ENCODE results near the gene GRHL3.

Gene GRHL3

DNA sequence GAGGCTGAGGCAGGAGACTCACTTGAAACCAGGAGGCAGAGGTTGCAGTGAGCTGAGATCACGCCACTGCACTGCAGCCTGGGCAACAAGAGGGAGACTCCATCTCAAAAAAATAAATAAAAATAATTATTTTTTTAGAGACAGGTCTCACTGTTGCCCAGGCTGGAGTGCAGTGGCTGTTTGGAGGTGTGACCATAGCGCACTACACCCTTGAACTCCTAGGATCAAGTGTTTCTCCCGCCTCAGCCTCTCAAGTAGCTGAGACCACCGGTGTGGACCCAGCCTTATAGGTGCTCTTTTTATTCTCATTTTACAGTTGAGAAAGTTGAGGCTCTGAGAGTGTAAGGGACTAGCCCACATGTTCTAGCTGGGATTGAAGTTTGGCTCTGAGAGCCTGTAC, 15.6 kb upstream of the GRHL3 start:
- H3K27me3 ChIP-seq (ENCODE audit: insufficient read depth, low read length), result no peaks in the 10 kb centered on the region; the same call in 1 of the 2 replicates
- no peaks in the 10 kb centered on the region for H3K4me1 ChIP-seq (ENCODE audit: insufficient read depth, low read length, severe bottlenecking)
- H3K9me3 ChIP-seq (ENCODE audit: low read length), result no peaks in the 10 kb centered on the region
- no peak overlapping the region for H3K9ac ChIP-seq (ENCODE audit: low read length)
- H3F3A ChIP-seq (ENCODE audit: insufficient read depth, low read length), result no peaks in the 10 kb centered on the region
- no peak overlapping the region for H3K4me3 ChIP-seq (ENCODE audit: low read depth, low read length, poor library complexity, severe bottlenecking)
- no peak overlapping the region for H3K27ac ChIP-seq (ENCODE audit: low read depth, low read length, poor library complexity, severe bottlenecking)
- H3K36me3 ChIP-seq (ENCODE audit: insufficient read depth, low read length), result no peaks in the 10 kb centered on the region
- no peaks in the 10 kb centered on the region for H3K79me2 ChIP-seq (ENCODE audit: insufficient read depth, low read length)
- TF ChIP-seq, protein P1, sequence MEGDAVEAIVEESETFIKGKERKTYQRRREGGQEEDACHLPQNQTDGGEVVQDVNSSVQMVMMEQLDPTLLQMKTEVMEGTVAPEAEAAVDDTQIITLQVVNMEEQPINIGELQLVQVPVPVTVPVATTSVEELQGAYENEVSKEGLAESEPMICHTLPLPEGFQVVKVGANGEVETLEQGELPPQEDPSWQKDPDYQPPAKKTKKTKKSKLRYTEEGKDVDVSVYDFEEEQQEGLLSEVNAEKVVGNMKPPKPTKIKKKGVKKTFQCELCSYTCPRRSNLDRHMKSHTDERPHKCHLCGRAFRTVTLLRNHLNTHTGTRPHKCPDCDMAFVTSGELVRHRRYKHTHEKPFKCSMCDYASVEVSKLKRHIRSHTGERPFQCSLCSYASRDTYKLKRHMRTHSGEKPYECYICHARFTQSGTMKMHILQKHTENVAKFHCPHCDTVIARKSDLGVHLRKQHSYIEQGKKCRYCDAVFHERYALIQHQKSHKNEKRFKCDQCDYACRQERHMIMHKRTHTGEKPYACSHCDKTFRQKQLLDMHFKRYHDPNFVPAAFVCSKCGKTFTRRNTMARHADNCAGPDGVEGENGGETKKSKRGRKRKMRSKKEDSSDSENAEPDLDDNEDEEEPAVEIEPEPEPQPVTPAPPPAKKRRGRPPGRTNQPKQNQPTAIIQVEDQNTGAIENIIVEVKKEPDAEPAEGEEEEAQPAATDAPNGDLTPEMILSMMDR (IDR thresholded peaks at IDR 0.05; ENCODE audit: low read length), result no peak
- no peak for TF ChIP-seq EZH2 (IDR thresholded peaks at IDR 0.05; ENCODE audit: borderline replicate concordance, low read length)
- H3K4me2 ChIP-seq (ENCODE audit: low read length), result no peak overlapping the region
- H4K20me1 ChIP-seq (ENCODE audit: insufficient read depth, low read length), result no peaks in the 10 kb centered on the region
- no peaks in the 10 kb centered on the region for H3K9me2 ChIP-seq (ENCODE audit: low read depth, low read length)
- no peak overlapping the region for H2AFZ ChIP-seq (ENCODE audit: low read length)

DNA sequence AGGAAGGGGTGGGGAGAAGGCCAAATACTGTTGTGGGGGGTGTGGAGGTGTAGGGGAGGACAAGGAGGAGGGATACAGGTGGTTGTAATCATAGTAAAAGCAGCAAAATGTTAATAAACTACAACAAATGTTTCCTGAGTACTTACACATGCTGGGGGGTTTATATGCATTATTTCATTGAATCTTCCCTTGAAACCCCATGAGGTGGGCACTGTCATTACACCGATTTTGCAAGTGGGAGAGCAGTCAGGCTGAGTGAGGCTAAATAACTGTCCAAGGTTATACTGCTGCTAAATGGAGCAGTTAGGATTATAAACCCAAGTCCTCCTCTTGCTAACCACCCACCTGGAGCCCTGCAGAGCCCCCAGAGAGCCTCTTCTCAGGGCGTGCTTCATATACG, 14.4 kb upstream of the GRHL3 start:
- no peaks in the 10 kb centered on the region for H4K20me1 ChIP-seq (ENCODE audit: insufficient read depth, low read length)
- no peak overlapping the region for H3K9ac ChIP-seq (ENCODE audit: low read length)
- H3F3A ChIP-seq (ENCODE audit: insufficient read depth, low read length), result no peaks in the 10 kb centered on the region
- no peaks in the 10 kb centered on the region for H3K9me3 ChIP-seq (ENCODE audit: low read length)
- no peak overlapping the region for H2AFZ ChIP-seq (ENCODE audit: low read length)
- H3K27me3 ChIP-seq (ENCODE audit: insufficient read depth, low read length), result no peaks in the 10 kb centered on the region; the same call in 1 of the 2 replicates
- H3K4me3 ChIP-seq (ENCODE audit: low read depth, low read length, poor library complexity, severe bottlenecking), result no peak overlapping the region
- H3K9me2 ChIP-seq (ENCODE audit: low read depth, low read length), result no peaks in the 10 kb centered on the region
- H3K79me2 ChIP-seq (ENCODE audit: insufficient read depth, low read length), result no peaks in the 10 kb centered on the region
- H3K36me3 ChIP-seq (ENCODE audit: insufficient read depth, low read length), result no peaks in the 10 kb centered on the region
- no peaks in the 10 kb centered on the region for H3K4me1 ChIP-seq (ENCODE audit: insufficient read depth, low read length, severe bottlenecking)
- no peak overlapping the region for H3K27ac ChIP-seq (ENCODE audit: low read depth, low read length, poor library complexity, severe bottlenecking)
- no peak overlapping the region for H3K4me2 ChIP-seq (ENCODE audit: low read length)
- TF ChIP-seq, protein P1 (IDR thresholded peaks at IDR 0.05; ENCODE audit: low read length), result peak; percentile 16; the same call in 1 of the 2 replicates
- no peak for TF ChIP-seq EZH2 (IDR thresholded peaks at IDR 0.05; ENCODE audit: borderline replicate concordance, low read length)

DNA sequence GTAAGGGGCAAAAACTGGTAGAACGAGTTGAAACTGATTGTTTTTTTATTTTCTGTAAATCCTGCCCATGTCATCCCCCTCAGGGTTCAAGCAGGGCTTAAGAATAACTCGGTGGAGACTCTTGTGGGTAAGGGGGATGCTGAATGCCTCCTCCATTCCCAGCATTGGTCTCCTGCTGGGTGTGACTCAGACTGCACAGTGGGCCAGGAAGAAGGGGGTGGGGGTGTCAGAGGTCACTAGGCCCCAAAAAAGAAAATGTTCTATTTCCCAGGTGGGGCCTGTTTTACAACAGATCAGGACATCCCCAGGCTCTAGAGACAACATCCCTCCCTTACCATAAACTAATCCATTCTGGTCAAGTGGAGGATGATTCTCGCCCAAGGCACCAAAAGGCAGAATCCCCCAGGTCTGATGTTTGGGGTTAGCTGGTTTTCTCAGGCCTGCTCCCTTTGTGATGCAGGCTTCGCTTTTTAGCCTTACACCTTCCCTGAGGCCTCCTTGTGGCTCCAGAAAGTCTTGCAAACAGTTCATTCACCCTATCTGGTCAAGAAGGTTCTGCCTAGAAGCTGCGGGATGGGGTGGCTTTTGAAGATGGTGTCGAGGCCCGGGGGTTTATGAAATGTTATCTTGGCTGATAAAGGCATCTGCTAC, 10.7 kb upstream of the GRHL3 start:
- Histone ChIP-seq H3K27me3 (ENCODE audit: insufficient read depth, low read length) (no peaks in the 10 kb centered on the region; the same call in 1 of the 2 replicates), H3K9me2 (ENCODE audit: low read depth, low read length) (no peaks in the 10 kb centered on the region), H4K20me1 (ENCODE audit: insufficient read depth, low read length) (no peaks in the 10 kb centered on the region), H3K4me3 (ENCODE audit: low read depth, low read length, poor library complexity, severe bottlenecking) (no peak overlapping the region), H3K4me1 (ENCODE audit: insufficient read depth, low read length, severe bottlenecking) (no peaks in the 10 kb centered on the region), H3F3A (ENCODE audit: insufficient read depth, low read length) (no peaks in the 10 kb centered on the region), H3K27ac (ENCODE audit: low read depth, low read length, poor library complexity, severe bottlenecking) (no peak overlapping the region), H3K79me2 (ENCODE audit: insufficient read depth, low read length) (no peaks in the 10 kb centered on the region), H3K9ac (ENCODE audit: low read length) (no peak overlapping the region), H3K4me2 (ENCODE audit: low read length) (no peak overlapping the region), H2AFZ (ENCODE audit: low read length) (no peak overlapping the region), H3K9me3 (ENCODE audit: low read length) (no peaks in the 10 kb centered on the region), H3K36me3 (ENCODE audit: insufficient read depth, low read length) (no peaks in the 10 kb centered on the region)
- TF ChIP-seq EZH2 (IDR thresholded peaks at IDR 0.05; ENCODE audit: borderline replicate concordance, low read length), result no peak
- TF ChIP-seq, protein P1 (IDR thresholded peaks at IDR 0.05; ENCODE audit: low read length), result peak; percentile 29; the same call in 1 of the 2 replicates

All from OCI-LY1 (cell line).